ELR (cell line): ENCODE results near the gene PPTC7.
"Not testable (repeated sequence)": the region's sequence is repeated elsewhere in the genome, so short reads cannot be mapped to it uniquely, and the experiment has no call there.

Experiments
- DNase-seq: peaks from one replicate; pipeline ENCODE4 v3.0.0-alpha.2; 2015; ENCODE audit warnings: low read depth

PPTC7 gene

GRCh38 chr12:110585231-110585799 is 2.2 kb upstream of the PPTC7 start:
- peak; percentile 29 for DNase-seq

- DNase-seq, result peak; percentile 63
Observed at GRCh38 chr12:110582276-110583136, 612 bp downstream of the PPTC7 start.

GRCh38 chr12:110581931-110582275 is 1.2 kb downstream of the PPTC7 start:
- DNase-seq, result no peak

- no peak for DNase-seq
Observed at GRCh38 chr12:110579535-110580253, 3.4 kb downstream of the PPTC7 start.

- no peak for DNase-seq
Observed at GRCh38 chr12:110578694-110579534, 4.2 kb downstream of the PPTC7 start.

GRCh38 chr12:110577864-110578693 is 5.0 kb downstream of the PPTC7 start:
- DNase-seq, result peak; percentile 91

GRCh38 chr12:110576504-110576903 is 6.6 kb downstream of the PPTC7 start:
- no peak for DNase-seq

GRCh38 chr12:110575326-110575725 is 7.8 kb downstream of the PPTC7 start:
- DNase-seq, result no peak

- DNase-seq, result not testable (repeated sequence)
Observed at GRCh38 chr12:110574717-110575230, 8.3 kb downstream of the PPTC7 start.

GRCh38 chr12:110574044-110574443 is 9.1 kb downstream of the PPTC7 start:
- no peak for DNase-seq

GRCh38 chr12:110570798-110571197 is 12.3 kb downstream of the PPTC7 start:
- not testable (repeated sequence) for DNase-seq

- not testable (repeated sequence) for DNase-seq
Observed at GRCh38 chr12:110569838-110570237, 13.3 kb downstream of the PPTC7 start.

- no peak for DNase-seq
Observed at GRCh38 chr12:110568752-110569151, 14.4 kb downstream of the PPTC7 start.

GRCh38 chr12:110566993-110567392 is 16.1 kb downstream of the PPTC7 start:
- no peak for DNase-seq

GRCh38 chr12:110565894-110566871 is 16.9 kb downstream of the PPTC7 start:
- peak; percentile 55 for DNase-seq

GRCh38 chr12:110564471-110564991 is 18.6 kb downstream of the PPTC7 start:
- DNase-seq, result no peak

- peak; percentile 41 for DNase-seq
Observed at GRCh38 chr12:110563702-110564470, 19.2 kb downstream of the PPTC7 start.

- DNase-seq, result not testable (repeated sequence)
Observed at GRCh38 chr12:110562386-110562785, 20.7 kb downstream of the PPTC7 start.
